ENCODE data around the gene KLHDC10.
A peak's percentile ranks its signal among the peaks of the same experiment; 100 is the strongest.
"Not testable (repeated sequence)": the region's sequence is repeated elsewhere in the genome, so short reads cannot be mapped to it uniquely, and the experiment has no call there.

Gene KLHDC10

DNA sequence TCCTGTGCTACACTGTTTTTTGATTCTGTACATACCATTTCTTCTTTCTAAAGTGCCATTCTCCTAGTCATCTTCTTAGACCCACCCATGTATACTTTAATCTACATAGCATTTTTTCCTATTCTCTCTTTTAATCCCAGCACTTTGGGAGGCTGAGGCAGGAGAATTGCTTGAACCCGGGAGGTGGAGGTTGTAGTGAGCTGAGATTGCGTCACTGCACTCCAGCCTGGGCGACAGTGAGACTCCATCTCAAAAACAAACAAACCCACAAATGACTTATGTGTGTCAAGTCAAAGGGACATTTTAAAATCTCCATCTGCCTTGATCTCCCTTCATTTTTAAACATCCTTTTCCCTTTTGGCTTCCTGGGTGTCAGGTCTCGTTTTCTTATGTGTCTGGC lies 13.2 kb downstream of the KLHDC10 start:
- not testable (repeated sequence) for DNase-seq

DNA sequence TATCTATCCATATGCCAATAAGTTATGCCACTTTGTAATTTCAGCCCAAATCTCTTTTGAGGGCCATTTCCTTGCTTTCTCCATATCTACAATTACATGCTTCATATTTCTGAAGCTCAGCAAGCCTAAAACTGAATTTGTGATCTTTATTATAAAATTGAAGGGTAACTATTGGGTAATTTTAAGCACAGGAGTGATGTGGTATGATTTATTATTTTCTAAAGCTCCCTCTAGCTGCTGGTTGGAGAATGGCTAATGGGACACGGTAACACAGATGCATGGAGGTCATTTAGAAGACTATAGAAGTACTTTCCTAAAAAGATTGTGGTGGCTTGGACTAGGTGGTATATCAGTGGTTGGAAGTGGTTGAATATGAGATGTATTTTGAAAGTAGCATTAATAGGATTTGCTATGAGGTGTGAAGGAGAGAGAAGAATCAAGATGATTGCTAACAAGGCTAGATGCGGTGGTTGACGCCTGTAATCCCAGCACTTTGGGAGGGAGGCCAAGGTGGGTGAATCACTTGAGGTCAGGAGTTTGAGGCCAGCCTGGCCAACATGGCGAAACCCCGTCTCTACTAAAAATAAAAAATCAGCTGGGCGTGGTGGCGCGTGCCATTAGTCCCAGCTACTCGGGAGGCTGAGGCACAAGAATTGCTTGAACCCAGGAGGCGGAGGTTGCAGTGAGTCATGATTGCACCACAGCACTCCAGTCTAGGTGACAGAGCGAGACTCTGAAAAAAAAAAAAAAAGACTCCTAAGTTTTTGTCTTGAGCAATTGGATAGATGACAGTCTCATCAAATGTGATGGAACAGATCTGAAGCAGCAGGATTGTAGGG lies 13.9 kb downstream of the KLHDC10 start:
- peak; percentile 10 for DNase-seq

DNA sequence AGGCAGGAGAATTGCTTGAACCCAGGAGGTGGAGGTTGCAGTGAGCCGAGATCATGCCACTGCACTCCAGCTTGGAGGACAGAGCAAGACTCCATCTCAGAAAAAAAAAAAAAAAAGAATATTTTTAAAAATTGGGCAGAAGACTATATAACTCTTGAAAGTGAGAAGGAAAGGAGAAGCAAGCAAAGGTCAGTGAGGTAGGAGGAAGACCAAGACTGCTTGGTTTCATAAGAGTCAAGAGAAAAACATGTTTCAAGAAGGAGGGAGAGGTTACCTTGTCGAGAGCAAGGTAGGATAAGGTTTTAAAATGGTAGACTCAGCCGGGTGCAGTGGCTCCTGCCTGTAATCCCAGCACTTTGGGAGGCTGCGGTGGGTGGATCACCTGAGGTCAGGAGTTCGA lies 14.9 kb downstream of the KLHDC10 start:
- DNase-seq = not testable (repeated sequence)

DNA sequence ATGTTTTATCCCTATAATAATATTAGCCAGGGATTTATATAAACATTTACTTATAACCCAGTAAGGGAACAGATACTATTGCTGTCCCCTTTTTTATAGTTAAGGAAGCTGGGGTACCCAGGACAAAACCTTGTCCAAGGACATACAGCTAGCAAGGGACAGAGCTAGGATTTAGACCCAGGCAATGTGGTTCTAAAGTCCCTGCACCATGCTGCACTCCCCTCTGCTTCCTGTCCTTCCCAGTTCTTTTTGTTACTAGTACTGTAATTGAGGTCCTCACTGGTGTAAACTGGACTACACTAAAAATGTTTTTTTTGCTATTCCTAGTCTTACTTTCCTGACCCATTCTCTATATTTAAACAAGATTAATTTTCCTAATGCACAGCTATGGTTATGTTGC lies 16.6 kb downstream of the KLHDC10 start:
- DNase-seq = no peak

DNA sequence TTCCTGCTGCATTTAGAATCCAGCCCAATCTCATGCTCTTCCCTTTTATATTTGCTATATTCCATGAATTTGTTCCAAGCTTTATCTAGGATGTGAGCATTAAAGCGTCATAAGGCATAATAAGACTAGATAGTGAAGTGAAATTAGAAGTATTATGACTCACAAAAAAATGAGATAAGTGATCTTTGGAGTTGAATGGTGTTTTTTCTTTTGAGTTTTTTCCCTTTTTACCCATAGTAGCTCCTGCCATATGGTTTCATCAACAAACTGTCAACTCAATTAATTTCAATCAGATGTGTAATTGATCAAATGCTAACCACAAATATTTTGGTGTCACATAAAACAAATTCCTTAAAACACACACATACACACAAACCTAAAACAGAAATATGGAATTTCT lies 17.0 kb downstream of the KLHDC10 start:
- no peak for DNase-seq

DNA sequence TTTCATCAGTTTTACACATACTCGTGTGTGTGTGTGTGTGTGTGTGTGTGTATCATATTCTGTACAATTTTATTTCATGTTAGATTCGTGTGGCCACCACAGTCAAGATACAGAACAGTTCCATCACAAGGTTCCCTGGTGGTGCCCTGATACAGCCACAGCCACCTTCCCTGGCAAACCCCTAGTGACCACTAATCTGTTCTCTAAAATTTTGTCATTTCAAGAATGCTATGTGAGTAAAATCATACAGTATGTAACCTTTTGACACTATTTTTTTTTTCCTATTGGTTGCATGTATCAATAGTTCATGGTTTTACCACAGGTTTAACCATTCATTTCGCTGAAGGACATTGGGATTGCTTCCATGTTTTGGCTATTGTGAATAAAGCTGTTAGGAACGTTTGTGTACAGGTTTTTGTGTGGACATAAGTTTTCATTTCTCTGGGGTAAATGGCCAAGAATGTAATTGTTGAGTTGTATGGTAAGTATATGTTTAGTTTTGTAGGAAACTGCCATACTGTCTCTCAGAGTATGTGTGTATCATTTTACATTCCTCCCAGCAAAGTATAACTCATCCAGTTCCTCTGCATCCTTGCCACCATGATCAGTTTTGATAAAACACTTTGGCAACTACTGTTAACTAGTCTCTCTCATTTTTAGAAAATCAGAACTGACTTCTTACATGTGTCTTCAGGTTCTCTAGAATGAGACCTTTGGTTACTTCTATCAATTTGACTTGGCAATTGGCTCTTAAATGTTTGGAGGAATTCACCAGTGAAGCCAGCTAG lies 20.6 kb downstream of the KLHDC10 start:
- no peak for DNase-seq

DNA sequence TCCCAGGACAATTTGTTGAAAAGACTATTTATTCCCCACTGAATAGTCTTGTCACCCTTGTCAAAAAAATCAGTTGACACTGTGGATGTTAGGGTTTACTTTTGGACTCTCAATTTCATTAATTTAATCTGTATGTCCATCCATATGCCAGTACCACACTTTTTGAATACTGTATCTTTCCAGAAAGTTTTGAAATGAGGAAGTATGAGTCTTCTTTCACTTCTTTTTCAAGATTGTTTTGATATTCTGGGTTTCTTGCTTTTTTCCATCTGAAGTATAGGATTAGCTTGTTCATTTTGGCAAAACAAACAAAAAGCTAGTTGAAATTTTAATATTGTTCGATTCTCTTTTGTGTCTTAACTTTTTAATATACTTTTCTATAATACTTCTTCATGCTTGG lies 21.7 kb downstream of the KLHDC10 start:
- DNase-seq = peak; percentile 61

DNA sequence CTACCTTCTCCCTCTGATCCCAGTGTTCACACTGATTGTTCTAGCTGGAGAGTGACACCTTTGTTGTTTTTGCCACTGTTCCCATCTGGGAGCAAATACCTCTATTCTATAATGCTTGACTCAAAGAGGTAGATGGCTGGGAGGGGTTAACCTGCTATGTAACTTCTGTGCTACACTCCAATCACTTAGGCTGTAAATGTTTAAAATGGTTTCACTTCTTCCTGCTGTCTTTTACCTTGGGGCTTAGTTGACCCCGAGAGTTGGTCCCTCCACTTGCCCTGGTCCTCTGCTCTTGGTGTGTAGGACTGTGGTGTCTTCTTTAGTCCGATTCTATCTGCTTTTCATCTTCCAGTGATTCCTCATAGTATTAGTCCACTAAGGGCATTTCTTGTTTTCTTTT lies 22.3 kb downstream of the KLHDC10 start:
- no peak for DNase-seq

DNA sequence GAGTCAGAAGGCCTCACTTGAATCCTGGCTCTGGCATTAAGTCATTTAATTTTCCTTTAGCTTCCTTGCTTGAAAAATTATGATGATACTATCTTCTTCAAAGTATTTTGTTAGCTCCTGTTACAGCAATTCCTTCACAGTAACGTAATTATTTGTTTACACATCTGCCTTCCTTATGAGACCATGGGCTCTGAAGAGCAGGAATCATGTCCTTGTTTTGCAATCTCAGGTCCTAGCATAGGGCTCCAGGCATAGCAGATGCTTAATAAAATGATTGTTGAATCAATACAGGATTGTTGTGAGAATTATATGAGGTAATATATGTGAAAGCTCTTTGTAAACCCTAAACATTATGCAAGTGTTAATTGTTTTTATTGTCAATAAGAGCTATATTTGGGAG lies 25.5 kb downstream of the KLHDC10 start:
- DNase-seq = no peak

DNA sequence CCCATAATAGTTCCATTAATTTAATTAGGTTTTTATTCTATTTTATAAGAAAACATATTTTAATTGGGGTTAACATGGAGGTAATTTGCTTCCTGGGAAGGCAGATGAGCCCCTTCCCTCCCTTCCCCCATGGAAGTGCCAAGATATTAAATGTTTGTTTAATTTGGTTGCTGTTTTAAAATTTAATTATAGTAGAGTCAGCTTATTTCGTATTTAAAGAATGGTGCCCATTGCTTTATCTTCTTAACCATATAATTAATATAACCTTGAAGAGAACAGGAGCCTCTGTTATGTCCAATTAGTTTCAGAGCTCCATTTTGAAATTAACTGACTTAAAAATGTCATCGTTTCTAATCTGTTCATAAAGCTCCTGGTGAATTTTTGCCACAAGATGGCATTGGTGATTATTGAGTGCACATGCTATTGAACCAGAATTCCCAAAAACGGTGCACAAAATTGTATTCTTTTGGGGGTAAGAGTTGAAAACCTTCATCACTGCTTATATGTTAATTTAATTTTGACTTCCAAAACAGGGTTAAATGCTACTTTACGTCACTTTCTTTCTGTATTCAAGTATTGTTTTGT lies 26.0 kb downstream of the KLHDC10 start:
- peak; percentile 14 for DNase-seq

DNA sequence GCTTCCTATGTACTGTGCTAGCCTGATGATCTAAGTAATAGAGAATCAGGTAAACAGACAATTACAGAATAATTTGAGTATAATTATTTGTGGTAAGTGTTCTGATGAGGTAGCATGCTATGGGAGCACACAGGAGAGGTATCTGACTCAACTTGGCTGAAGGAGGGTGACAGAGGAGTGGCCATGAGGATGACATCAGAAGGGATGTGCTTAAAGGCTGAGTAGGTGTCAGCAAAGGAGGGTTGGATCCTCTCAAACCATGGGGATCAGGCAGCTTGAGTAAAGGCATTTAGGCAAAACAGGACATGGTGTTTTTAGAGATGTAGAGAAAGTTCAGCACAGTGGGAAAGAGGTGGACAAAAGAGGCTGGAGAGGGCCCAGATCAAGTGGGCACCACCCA lies 29.0 kb downstream of the KLHDC10 start:
- no peak for DNase-seq

DNA sequence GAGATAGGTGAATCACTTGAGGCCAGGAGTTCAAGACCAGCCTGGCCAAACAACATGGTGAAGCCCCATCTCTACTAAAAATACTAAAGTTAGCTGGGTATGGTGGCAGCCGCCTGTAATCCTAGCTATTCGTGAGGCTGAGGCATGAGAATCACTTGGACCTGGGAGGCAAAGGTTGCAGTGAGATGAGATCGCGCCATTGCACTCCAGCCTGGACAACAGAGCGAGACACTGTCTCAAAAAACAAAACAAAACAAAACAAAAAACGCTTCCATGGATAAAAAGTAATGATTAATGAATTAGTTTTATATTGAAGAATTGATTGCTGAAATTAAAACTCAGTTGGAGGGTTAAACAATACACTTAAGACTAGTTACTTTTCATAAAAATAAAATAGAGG lies 32.3 kb downstream of the KLHDC10 start:
- DNase-seq = no peak

DNA sequence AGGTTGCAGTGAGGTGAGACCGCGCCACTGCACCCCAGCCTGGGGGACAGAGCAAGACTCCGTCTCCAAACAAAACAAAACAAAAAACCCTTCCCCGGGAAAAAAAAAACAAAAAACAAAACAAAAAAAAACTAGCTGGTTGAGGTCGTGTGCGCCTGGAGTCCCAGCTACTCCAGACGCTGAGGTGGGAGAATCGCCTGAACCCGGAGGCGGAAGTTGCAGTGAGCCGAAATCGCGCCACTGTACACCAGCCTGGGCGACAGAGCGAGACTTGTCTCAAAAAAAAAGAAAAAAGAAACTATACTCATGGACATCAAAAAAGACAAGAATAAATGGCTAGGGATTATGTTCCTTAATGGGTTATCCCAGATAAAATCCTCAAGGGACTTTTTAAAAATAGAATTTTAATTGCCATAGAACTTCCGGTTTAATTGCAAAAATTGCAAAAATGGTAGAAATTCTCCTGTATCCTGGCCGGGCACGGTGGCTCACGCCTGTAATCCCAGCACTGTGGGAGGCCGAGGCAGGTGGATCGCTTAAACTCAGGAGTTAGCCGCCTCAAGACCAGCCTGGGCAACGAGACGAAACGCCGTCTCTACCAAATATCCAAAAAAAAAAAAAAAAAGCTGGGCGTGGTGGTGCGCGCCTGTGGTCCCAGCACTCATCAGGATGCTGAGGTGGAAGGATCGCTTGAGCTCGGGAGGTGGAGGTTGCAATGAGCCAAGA lies 37.8 kb downstream of the KLHDC10 start:
- no peak for DNase-seq

DNA sequence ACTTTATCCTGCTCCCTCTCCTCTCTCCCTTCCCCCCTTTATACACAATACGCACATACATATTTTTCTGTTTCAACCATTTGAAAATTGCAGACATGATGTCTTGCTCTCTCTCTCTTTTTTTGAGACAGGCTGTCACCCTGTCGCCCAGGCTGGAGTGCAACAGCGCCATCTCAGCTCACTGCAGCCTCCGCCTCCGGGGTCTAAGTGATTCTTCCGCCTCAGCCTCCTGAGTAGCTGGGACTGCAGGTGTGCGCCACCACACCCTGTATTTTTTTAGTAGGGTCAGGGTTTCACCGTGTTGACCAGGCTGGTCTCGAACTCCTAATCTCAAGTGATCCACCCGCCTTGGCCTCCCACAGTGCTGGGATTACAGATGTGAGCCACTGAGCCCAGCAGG lies 38.5 kb downstream of the KLHDC10 start:
- DNase-seq = no peak

DNA sequence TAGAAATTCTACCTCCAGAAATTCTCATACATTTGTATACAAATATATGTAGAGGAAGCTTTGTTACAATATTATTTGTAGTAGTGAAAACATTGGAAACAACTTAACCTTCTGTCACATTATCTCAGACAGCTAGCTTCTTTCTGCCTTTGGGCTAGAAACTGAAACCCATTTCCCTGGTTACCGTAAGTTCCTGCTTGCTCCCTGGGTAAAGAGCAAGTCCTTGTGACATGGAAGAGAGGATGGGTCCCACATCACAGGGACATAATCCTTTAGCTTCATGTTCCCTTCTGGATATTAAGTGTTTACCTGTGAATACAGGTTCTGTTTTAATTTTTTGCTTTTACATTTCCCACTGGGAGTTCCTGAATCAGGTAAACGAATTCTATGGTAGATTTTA lies 41.8 kb downstream of the KLHDC10 start:
- no peak for DNase-seq

DNA sequence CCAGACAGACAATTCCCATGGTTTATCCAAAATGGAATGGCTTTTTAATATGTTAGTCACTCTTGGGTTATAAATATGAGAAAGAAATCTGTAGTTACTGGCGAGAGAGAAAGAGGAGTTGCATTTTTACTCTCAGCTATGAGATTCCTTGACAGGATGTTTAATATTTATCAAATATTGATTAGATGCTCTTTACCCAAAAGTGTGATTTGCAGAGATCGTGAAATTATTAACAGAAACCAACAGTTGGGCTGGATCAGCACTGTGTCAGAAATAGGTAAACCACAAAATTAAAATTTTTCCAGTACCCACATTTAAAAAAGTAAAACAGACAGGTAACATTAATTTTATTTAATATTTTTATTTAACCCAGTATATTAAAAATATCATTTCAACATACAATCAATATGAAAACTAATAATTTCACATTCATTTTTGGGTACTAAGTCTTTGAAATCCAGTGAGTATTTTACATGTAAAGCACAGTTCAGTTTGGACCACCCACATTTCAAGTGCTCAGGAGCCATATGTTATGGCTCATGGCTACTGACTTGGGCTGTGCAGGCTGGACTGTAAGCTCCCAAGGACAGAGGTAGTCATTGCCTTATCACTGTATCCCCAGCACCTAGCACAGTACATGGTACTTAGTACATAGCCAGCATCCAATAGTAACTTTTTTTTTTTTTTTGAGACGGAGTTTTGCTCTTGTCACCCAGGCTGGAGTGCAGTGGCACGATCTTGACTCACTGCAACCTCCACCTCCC lies 42.5 kb downstream of the KLHDC10 start:
- no peak for DNase-seq

DNA sequence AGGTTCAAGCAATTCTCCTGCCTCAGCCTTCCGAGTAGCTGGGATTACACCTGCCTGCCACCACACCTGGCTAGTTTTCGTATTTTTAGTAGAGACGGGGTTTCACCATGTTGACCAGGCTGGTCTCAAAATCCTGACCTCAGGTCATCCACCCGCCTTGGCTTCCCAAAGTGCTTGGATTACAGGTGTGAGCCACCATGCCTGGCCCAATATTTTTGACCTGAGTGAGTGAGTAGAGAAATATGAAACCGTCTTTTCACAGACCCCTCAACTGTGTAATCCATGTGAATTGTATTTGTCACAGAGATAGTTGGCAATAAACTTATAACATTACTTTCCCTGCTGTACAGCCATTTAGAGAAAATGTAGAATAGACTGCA lies 43.1 kb downstream of the KLHDC10 start:
- not testable (repeated sequence) for DNase-seq

DNA sequence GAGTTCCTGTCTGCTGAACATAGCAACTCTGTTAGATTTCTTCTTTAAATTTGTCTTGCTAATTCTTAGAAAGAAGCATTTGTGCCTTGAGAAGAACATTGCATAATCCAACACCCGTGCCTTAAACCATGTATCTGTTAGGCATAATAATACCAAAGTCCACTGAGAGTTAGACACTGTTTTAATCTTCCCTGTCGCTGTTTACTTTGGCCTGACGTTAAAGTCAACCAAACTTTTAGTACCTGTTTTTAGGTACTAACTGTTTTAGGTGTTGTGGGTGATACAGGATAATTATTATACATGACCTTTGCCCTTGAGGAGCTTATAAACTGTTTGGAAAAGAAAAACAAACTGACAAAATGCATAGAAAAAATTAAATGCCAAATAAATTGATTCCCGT lies 43.6 kb downstream of the KLHDC10 start:
- peak; percentile 25 for DNase-seq

DNA sequence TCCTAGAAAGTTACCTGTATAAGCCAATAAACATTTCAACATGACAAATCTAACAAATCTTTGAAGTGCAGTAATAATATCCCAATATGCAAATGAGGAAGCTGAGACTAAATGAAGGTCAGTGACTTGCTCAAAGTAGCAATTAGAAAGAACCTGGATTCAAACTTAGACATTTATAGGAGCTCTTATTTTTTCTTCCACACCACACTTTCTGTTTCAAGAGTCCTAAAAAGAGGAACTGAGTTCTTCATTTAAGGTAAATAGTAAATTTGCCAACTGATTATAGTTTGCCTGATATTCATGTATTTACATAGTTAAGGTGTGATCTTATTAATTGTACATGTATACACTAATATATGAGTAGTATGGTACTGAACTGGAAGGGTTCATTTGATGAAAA lies 44.0 kb downstream of the KLHDC10 start:
- DNase-seq = peak; percentile 31

DNA sequence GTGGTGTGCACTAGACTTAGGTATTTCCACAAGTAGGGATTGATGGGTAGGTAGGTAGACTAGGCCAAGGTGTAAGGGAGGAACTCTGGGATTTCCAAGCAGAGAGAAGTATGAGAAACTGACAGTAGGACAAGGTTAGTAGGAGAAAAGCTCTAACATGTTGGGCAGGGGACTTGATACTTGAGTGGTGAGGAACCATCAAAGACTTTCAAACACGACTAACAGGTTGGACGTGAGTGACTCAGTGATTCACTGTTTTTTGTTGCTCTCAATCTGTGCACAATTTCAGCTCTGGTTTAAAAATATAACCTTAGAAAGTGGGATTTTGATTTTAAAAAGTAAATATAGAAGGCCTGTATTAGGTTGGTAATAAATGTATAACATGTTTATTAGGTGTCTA lies 44.4 kb downstream of the KLHDC10 start:
- DNase-seq = no peak

DNA sequence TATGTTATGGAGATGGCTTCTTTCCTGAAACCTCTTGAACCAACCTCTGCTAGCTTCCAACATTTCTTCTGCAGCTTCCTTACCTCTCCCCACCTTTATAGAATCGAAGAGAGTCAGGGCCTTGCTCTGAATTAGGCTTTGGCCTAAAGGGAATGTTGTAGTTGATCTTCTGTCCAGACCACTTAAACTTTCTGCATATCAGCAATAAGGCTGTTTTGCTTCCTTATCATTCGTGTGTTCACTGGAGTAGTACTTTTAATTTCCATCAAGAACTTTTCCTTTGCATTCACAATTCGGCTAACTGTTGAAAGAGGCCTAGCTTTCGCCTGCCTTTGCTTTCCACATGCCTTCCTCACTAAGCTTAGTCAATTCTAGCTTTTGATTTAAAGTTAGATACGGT lies 48.0 kb downstream of the KLHDC10 start:
- DNase-seq = no peak

DNA sequence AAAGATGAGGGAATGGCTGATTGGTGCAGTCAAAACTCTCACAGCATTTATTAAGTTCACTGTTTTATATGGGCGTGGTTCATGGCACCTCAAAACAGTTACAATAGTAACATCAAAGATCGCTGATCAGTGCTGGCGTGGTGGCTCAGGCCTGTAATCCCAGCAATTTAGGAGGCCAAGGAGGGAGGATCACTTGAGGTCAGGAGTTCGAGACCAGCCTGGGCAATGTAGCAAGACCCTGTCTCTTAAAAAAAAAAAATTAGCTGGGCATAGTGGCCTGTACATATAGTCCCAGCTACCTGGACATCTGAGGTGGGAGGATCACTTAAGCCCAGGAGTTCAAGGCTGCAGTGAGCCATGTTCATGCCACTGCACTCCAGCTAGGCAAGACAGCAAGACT lies 48.5 kb downstream of the KLHDC10 start:
- DNase-seq = no peak

DNA sequence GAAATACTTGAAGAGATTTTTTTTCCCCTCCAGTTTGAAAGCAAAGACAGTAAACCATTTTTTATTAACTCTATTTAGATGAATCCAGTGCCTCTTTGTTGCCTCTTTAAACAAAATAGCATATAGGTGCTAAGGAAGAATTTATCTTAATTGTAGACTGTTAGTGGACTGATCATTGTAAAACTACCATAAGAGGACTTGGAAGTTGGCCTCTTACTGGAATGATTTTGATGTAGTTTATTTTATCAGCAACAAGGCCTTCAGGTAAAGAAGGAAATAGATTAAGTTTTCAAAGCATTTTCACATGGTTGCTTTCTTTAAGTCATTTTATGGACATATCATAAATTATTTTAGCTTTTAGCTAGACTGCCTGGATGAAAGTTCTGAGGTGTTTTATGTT lies 53.2 kb downstream of the KLHDC10 start:
- no peak for DNase-seq
